Lung (tissue), 12 donors: ENCODE results near the gene ITPR1. TPM values are rescaled to one million over a fixed set of nuclear protein-coding genes. Genes with fewer than 3 reads are reported as not detected.

ENCODE experiments used
- ATAC-seq: fragments of 200-7000 bp; cut with Tn5 transposase; one replicate; pipeline ENCODE4 v1.9.1; 2020; ENCODE audit warnings: moderate number of reproducible peaks; ENCODE audit not compliant: insufficient read depth, low FRiP score
- DNase-seq, 3 donors: peaks; one replicate each; pipeline ENCODE4 v3.0.0-alpha.2; 2013 to 2017
- H3K27ac ChIP-seq, 2 donors: one replicate each; pipeline ENCODE4 v1.5.1; 2013; ENCODE audit warnings: mild to moderate bottlenecking in 2 of 2, moderate library complexity in 2 of 2, control low read depth in 1 of 2, inconsistent platforms in 1 of 2, low read depth in 1 of 2, low read length in 1 of 2
- H3K27me3 ChIP-seq, 3 donors: one replicate each; pipeline ENCODE4 v1.5.1; 2013; ENCODE audit warnings: low read length in 2 of 3; ENCODE audit not compliant: control insufficient read depth in 3 of 3, insufficient read depth in 3 of 3
- H3K36me3 ChIP-seq, 4 donors: one replicate each; pipeline ENCODE4 v1.5.1; 2013; ENCODE audit warnings: low read length in 4 of 4, mild to moderate bottlenecking in 1 of 4, moderate library complexity in 1 of 4; ENCODE audit not compliant: control insufficient read depth in 4 of 4, insufficient read depth in 4 of 4
- H3K4me1 ChIP-seq, 5 donors: one replicate each; pipeline ENCODE4 v1.5.1; 2013; ENCODE audit warnings: low read length in 5 of 5, mild to moderate bottlenecking in 2 of 5, moderate library complexity in 1 of 5; ENCODE audit not compliant: control insufficient read depth in 5 of 5, insufficient read depth in 5 of 5
- H3K4me3 ChIP-seq: one replicate; pipeline ENCODE4 v1.5.1; 2013; ENCODE audit warnings: mild to moderate bottlenecking, control low read depth, moderate library complexity
- H3K9ac ChIP-seq, 2 donors: one replicate each; pipeline ENCODE4 v1.5.1; 2013; ENCODE audit warnings: low read length in 2 of 2, control low read depth in 1 of 2; ENCODE audit not compliant: insufficient read depth in 1 of 2
- H3K9me3 ChIP-seq, 4 donors: one replicate each; pipeline ENCODE4 v1.5.1; 2013; ENCODE audit warnings: low read length in 3 of 4, mild to moderate bottlenecking in 1 of 4, moderate library complexity in 1 of 4; ENCODE audit not compliant: control insufficient read depth in 4 of 4, insufficient read depth in 3 of 4
- WGBS, 2 donors: extraction: QIAGEN DNeasy Blood & Tissue Kit; methylation state at CpG; one replicate each; pipeline ENCODE4 v1.1.7; 2013; 5-methylcytosine and 5-hydroxymethylcytosine counted together
- polyA plus RNA-seq, 2 donors: library from polyadenylated mRNA; stranded (reverse); fragments of 200-250 nt; gene quantifications; one replicate each; pipeline ENCODE4 v1.2.1, GENCODE V29; 2013
- total RNA-seq, 2 donors: library from RNA; depleted of rRNA in 1 of 2; stranded (reverse); fragments of >200 nt in 1 of 2; gene quantifications; one replicate each; pipeline ENCODE4 v1.2.1, GENCODE V29; 2014 to 2021
- TF ChIP-seq, protein P1 (sequence below): IDR thresholded peaks from 2 replicates; pipeline ENCODE4 v1.5.1; 2012; ENCODE audit warnings: mild to moderate bottlenecking; ENCODE audit errors: control extremely low read depth, extremely low read depth
- donor health status: control.
- donor health status: control.
- donor health status: Bipolar disorder and iron deficiency.
- donor health status: healthy.
- donor health status: DM: yes; HTN: yes; CAD: no.

Gene ITPR1
- total and polyA plus RNA-seq, 4 donors = 12.4 to 152 (median 44.1) TPM

- DNase-seq = peak; percentile 69 to 92 (median 85)
Observed at GRCh38 chr3:4504340-4505261, 11.5 kb downstream of the ITPR1 start.

GRCh38 chr3:4505688-4506558, 12.8 kb downstream of the ITPR1 start:
- peaks cover 4 to 76% (median 28%) of the 10 kb centered on the region in 5 donors for H3K4me1 ChIP-seq
- WGBS, 2 donors = 86 to 89% methylated on average over 6 of the region's 6 CpGs
- peak in 1 of 3 donors; percentile 33 for DNase-seq
- H3K27me3 ChIP-seq = no peaks in the 10 kb centered on the region
- H3K9me3 ChIP-seq = no peaks in the 10 kb centered on the region
- no peak overlapping the region for H3K27ac ChIP-seq
- peaks cover 0 to 2% (median 0%) of the 10 kb centered on the region in 4 donors for H3K36me3 ChIP-seq
- TF ChIP-seq, protein P1, sequence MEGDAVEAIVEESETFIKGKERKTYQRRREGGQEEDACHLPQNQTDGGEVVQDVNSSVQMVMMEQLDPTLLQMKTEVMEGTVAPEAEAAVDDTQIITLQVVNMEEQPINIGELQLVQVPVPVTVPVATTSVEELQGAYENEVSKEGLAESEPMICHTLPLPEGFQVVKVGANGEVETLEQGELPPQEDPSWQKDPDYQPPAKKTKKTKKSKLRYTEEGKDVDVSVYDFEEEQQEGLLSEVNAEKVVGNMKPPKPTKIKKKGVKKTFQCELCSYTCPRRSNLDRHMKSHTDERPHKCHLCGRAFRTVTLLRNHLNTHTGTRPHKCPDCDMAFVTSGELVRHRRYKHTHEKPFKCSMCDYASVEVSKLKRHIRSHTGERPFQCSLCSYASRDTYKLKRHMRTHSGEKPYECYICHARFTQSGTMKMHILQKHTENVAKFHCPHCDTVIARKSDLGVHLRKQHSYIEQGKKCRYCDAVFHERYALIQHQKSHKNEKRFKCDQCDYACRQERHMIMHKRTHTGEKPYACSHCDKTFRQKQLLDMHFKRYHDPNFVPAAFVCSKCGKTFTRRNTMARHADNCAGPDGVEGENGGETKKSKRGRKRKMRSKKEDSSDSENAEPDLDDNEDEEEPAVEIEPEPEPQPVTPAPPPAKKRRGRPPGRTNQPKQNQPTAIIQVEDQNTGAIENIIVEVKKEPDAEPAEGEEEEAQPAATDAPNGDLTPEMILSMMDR = no peak
- H3K4me3 ChIP-seq = no peak overlapping the region
- peak overlapping the region in 1 of 2 donors; percentile 71 for H3K9ac ChIP-seq
- no peak for ATAC-seq

More at GRCh38 chr3:4504340-4505261, 11.5 kb downstream of the ITPR1 start:
- Histone ChIP-seq H3K9ac (peak overlapping the region in 1 of 2 donors; percentile 35), H3K36me3 (peaks cover 0 to 2% (median 0%) of the 10 kb centered on the region in 4 donors), H3K27me3 (no peaks in the 10 kb centered on the region), H3K9me3 (no peaks in the 10 kb centered on the region), H3K4me1 (peaks cover 4 to 78% (median 28%) of the 10 kb centered on the region in 5 donors), H3K27ac (peak overlapping the region; percentile 22 to 54), H3K4me3 (no peak overlapping the region)
- ATAC-seq = peak; percentile 20
- TF ChIP-seq, protein P1 = no peak
- 17 to 31% methylated on average over 13 to 14 of the region's 14 CpGs for WGBS, 2 donors

GRCh38 chr3:4506559-4507023, 13.4 kb downstream of the ITPR1 start:
- no peak for ATAC-seq
- no peaks in the 10 kb centered on the region for H3K27me3 ChIP-seq
- no peak overlapping the region for H3K4me3 ChIP-seq
- TF ChIP-seq, protein P1 = no peak
- peaks cover 4 to 70% (median 28%) of the 10 kb centered on the region in 5 donors for H3K4me1 ChIP-seq
- DNase-seq = peak in 2 of 3 donors; percentile 76 to 80
- no peak overlapping the region for H3K27ac ChIP-seq
- no peaks in the 10 kb centered on the region for H3K9me3 ChIP-seq
- no peak overlapping the region for H3K9ac ChIP-seq
- 75 to 78% methylated on average over 2 of the region's 2 CpGs for WGBS, 2 donors
- no peaks in the 10 kb centered on the region for H3K36me3 ChIP-seq
